Measurements from ENCODE around the gene KATNA1. TPM values are rescaled to one million over a fixed set of nuclear protein-coding genes. Genes with fewer than 3 reads are reported as not detected.

The KATNA1 gene
- total RNA-seq, 1 experiment from 2014 or later = 21.2 TPM

GRCh38 chr6:149628875-149629510 is 19.5 kb downstream of the KATNA1 start:
- in situ Hi-C loops (cut with HindIII; ENCODE audit: low pct_unique_long_range_greater_than_20kb, low sequenced_read_pairs) = no loop called here
- DNase-seq (ENCODE audit: low read depth, low spot score) = no peak

- DNase-seq (ENCODE audit: low read depth, low spot score) = no peak
- in situ Hi-C loops (cut with HindIII; ENCODE audit: low pct_unique_long_range_greater_than_20kb, low sequenced_read_pairs) = no loop called here
These were observed 20.8 kb downstream of the KATNA1 start for GRCh38 chr6:149627672-149628071.

- peak; percentile 49 for DNase-seq (ENCODE audit: low read depth, low spot score)
- in situ Hi-C loops (cut with HindIII; ENCODE audit: low pct_unique_long_range_greater_than_20kb, low sequenced_read_pairs) = no loop called here
These were observed 32.7 kb downstream of the KATNA1 start for GRCh38 chr6:149615805-149616204.

- no peak for DNase-seq (ENCODE audit: low read depth, low spot score)
- in situ Hi-C loops (cut with HindIII; ENCODE audit: low pct_unique_long_range_greater_than_20kb, low sequenced_read_pairs) = no loop called here
These were observed 34.2 kb downstream of the KATNA1 start for GRCh38 chr6:149614337-149614736.

GRCh38 chr6:149608381-149608982 is 40.0 kb downstream of the KATNA1 start:
- in situ Hi-C loops (cut with HindIII; ENCODE audit: low pct_unique_long_range_greater_than_20kb, low sequenced_read_pairs) = no loop called here
- no peak for DNase-seq (ENCODE audit: low read depth, low spot score)

GRCh38 chr6:149600508-149600907 is 48.0 kb downstream of the KATNA1 start:
- in situ Hi-C loops (cut with HindIII; ENCODE audit: low pct_unique_long_range_greater_than_20kb, low sequenced_read_pairs) = no loop called here
- no peak for DNase-seq (ENCODE audit: low read depth, low spot score)

- no peak for DNase-seq (ENCODE audit: low read depth, low spot score)
- in situ Hi-C loops (cut with HindIII; ENCODE audit: low pct_unique_long_range_greater_than_20kb, low sequenced_read_pairs) = no loop called here
These were observed 55.1 kb downstream of the KATNA1 start for GRCh38 chr6:149593408-149593807.

- in situ Hi-C loops (cut with HindIII; ENCODE audit: low pct_unique_long_range_greater_than_20kb, low sequenced_read_pairs) = no loop called here
- DNase-seq (ENCODE audit: low read depth, low spot score) = no peak
These were observed 55.5 kb downstream of the KATNA1 start for GRCh38 chr6:149592983-149593382.

GRCh38 chr6:149586149-149586548 is 62.4 kb downstream of the KATNA1 start:
- in situ Hi-C loops (cut with HindIII; ENCODE audit: low pct_unique_long_range_greater_than_20kb, low sequenced_read_pairs) = no loop called here
- peak; percentile 5 for DNase-seq (ENCODE audit: low read depth, low spot score)

GRCh38 chr6:149581349-149581748 is 67.2 kb downstream of the KATNA1 start:
- no peak for DNase-seq (ENCODE audit: low read depth, low spot score)
- in situ Hi-C loops (cut with HindIII; ENCODE audit: low pct_unique_long_range_greater_than_20kb, low sequenced_read_pairs) = no loop called here

- in situ Hi-C loops (cut with HindIII; ENCODE audit: low pct_unique_long_range_greater_than_20kb, low sequenced_read_pairs) = no loop called here
- DNase-seq (ENCODE audit: low read depth, low spot score) = no peak
These were observed 67.6 kb downstream of the KATNA1 start for GRCh38 chr6:149580880-149581279.

GRCh38 chr6:149567945-149568585 is 80.4 kb downstream of the KATNA1 start:
- in situ Hi-C loops (cut with HindIII; ENCODE audit: low pct_unique_long_range_greater_than_20kb, low sequenced_read_pairs) = no loop called here
- no peak for DNase-seq (ENCODE audit: low read depth, low spot score)

GRCh38 chr6:149567194-149567586 is 81.3 kb downstream of the KATNA1 start:
- in situ Hi-C loops (cut with HindIII; ENCODE audit: low pct_unique_long_range_greater_than_20kb, low sequenced_read_pairs) = no loop called here
- no peak for DNase-seq (ENCODE audit: low read depth, low spot score)

- in situ Hi-C loops (cut with HindIII; ENCODE audit: low pct_unique_long_range_greater_than_20kb, low sequenced_read_pairs) = no loop called here
- DNase-seq (ENCODE audit: low read depth, low spot score) = peak; percentile 11
These were observed 81.9 kb downstream of the KATNA1 start for GRCh38 chr6:149566410-149567193.

GRCh38 chr6:149565527-149566409 is 82.7 kb downstream of the KATNA1 start, which contains the start of gene GINM1:
TSS of gene GINM1 (plus strand) at chr6:149566375. CDS start at chr6:149566415, 40 bp downstream.
- in situ Hi-C loops (cut with HindIII; ENCODE audit: low pct_unique_long_range_greater_than_20kb, low sequenced_read_pairs) = no loop called here

GRCh38 chr6:149563928-149564325 is 84.6 kb downstream of the KATNA1 start:
- DNase-seq (ENCODE audit: low read depth, low spot score) = no peak
- in situ Hi-C loops (cut with HindIII; ENCODE audit: low pct_unique_long_range_greater_than_20kb, low sequenced_read_pairs) = no loop called here

More at GRCh38 chr6:149565527-149566409, 82.7 kb downstream of the KATNA1 start, which contains the start of gene GINM1:
- DNase-seq (ENCODE audit: low read depth, low spot score) = peak; percentile 93

- no peak for DNase-seq (ENCODE audit: low read depth, low spot score)
- in situ Hi-C loops (cut with HindIII; ENCODE audit: low pct_unique_long_range_greater_than_20kb, low sequenced_read_pairs) = no loop called here
These were observed 85.1 kb downstream of the KATNA1 start for GRCh38 chr6:149563203-149563927.
